CD4-positive, alpha-beta T cell treated with Interleukin-12 subunit alpha and Interleukin-12 subunit beta, for 1 hour (primary cell): ENCODE results near the gene NIPSNAP2.
"Not testable (repeated sequence)": the region's sequence is repeated elsewhere in the genome, so short reads cannot be mapped to it uniquely, and the experiment has no call there.

ENCODE experiments used
- DNase-seq: peaks from one replicate; pipeline ENCODE4 v3.0.0-alpha.2; 2020

Gene NIPSNAP2

GRCh38 chr7:55964261-55965099 lies at the start of gene NIPSNAP2:
Gene NIPSNAP2, plus strand, starts transcription at chr7:55964585. Its CDS starts 25 bp downstream, at chr7:55964610.
- DNase-seq, result peak; percentile 74

DNA sequence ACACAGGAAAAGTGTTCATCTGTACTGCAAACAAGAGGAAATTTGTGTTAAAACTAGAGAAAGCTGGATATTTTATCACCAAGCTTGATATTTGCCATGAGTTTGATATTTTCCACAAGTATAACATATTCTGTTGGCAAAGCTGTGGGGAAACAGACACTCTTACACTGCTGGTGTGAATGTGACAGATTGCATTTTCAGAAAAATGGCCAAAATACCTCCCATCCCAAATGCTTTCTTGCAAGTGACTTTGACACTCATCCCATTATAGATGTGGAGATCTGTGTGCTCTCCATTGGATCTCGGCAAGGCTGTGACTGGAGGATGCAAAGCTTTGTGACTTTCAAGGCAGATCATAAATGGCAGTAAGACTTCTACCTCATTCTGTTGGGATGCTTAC lies 46.6 kb upstream of the NIPSNAP2 start:
- no peak for DNase-seq

- no peak for DNase-seq
These were observed 36.2 kb upstream of the NIPSNAP2 start for GRCh38 chr7:55928006-55928767.

GRCh38 chr7:55931421-55932151 lies 32.8 kb upstream of the NIPSNAP2 start:
- no peak for DNase-seq

GRCh38 chr7:55939514-55940123 lies 24.8 kb upstream of the NIPSNAP2 start:
- DNase-seq, result no peak

- DNase-seq, result no peak
These were observed 17.8 kb upstream of the NIPSNAP2 start for GRCh38 chr7:55946545-55946944.

GRCh38 chr7:55951637-55952351 lies 12.6 kb upstream of the NIPSNAP2 start, which contains the start of gene MRPS17:
Gene MRPS17, plus strand, starts transcription at chr7:55951877. Its CDS starts 1,319 bp downstream, at chr7:55953196.
- peak; percentile 93 for DNase-seq

DNA sequence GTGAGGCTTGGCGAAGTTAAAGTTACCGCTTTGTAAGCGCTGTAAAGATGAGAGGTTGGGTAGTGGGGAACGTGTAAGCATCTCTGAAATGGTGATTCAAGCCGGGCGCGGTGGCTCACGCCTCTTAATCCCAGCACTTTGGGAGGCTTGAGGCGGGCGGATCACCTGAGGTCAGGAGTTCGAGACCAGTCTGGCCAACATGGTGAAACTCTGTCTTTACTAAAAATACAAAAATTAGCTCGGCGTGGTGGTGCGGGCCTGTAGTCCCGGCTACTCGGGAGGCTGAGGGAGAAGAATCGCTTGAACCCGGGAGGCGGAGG lies 12.1 kb upstream of the NIPSNAP2 start:
- not testable (repeated sequence) for DNase-seq

GRCh38 chr7:55953707-55954475 lies 10.5 kb upstream of the NIPSNAP2 start:
- no peak for DNase-seq

GRCh38 chr7:55957190-55957589 lies 7.2 kb upstream of the NIPSNAP2 start:
- no peak for DNase-seq

- DNase-seq, result no peak
These were observed 2.4 kb upstream of the NIPSNAP2 start for GRCh38 chr7:55962014-55962413.

DNA sequence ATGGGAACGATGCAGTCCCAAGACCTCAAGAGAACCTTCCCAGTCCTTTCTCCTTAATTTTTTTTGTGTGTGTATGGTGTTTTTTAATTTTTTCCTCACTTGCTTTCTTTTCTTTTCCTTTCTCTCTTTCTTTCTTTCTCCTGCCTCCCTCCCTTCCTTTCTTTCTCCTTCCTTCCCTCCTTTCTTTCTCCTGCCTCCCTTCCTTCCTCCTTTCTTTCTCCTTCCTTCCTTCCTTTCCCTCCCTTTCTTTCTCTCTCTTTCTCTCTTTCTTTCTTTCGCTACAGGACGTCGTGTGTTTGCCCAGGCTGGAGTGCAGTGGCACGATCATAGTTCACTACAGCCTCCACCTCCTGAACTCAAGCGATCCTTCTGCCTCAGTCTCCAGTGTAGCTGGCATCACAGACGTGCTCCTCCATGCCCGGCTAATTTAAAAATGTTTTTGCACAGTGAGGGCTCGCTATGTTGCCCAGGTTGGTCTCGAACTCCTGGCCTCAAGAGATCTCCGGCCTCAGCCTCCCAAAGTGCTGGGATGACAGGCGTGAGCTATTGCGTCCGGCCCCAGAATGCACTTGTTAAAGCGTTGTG lies 709 bp upstream of the NIPSNAP2 start:
- DNase-seq, result no peak

GRCh38 chr7:55965100-55965470 lies 700 bp downstream of the NIPSNAP2 start:
- DNase-seq, result no peak

- no peak for DNase-seq
These were observed 1.5 kb downstream of the NIPSNAP2 start for GRCh38 chr7:55965805-55966421.

DNA sequence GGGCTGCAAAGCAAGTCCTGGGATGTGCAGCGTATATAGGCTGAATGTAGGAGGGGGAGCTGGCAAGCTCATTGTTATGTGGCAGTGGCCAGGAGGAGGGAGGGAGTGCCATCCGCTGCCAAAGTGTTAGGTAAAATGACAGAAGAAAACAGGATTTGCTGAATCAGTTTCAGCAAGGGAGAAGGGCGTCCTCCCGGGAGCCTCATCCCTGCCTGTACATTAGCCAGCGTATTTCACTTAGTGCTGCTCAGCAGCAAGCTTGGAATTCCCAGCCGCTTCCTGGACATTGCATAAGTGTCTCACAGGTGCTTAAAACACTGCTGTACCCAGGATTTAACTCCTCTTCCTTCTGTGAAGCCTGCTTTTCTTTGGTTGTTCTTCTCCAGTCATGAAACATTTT lies 2.5 kb downstream of the NIPSNAP2 start:
- DNase-seq, result no peak

DNA sequence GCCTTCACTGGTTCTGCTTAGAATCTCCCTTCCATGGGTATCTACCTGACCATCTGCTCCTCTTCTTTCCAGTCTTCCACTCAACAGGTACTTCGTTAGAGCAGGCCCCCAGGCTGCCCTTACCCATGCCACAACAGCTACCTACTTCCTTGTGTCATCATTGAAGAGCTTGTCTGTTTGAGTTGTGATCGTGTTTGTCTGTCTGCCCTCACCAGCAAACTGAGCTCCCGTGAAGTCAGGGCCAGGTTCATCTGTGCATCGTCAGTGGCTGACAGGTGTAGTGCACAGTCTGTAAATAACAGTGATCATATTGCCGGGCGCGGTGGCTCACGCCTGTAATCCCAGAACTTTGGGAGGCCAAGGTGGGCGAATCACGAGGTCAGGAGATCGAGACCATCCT lies 5.0 kb downstream of the NIPSNAP2 start:
- DNase-seq, result no peak

DNA sequence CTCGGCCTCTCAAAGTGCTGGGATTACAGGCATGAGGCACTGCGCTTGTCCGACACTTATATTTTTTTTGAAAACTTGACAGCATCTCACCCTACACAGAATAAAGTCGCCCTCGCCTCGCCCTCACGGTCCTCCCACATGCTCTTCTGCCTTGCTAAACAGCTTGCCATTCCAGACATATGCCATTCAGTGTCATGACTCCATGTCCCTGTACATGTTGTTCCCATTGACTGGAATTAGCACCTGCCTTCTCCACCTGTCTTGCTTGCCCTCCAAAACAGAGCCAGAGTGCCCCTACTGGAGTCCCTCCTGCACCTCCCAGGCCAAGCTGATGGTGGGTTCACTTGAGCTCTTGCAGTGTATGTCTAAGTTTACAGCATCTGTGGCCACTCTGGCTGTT lies 6.2 kb downstream of the NIPSNAP2 start:
- no peak for DNase-seq

DNA sequence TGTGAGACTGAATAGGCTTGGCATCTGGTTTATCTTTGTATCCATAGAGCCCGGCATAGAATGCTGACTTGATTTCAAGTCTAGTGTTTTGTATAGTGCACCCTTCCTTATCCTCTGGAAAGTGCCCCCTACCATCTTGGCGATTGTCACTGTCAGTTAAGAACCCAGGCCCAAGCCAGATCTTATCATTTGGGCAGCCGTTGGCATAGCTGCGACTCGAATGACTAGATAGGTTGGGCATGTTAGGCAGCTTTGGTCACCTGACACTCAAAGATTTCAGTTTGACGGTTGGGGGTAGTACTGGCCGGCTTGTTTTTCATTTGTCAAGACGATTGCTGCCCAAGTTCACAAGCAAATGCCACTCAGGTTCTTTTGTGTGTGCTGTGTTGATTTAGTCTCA lies 6.6 kb downstream of the NIPSNAP2 start:
- no peak for DNase-seq

DNA sequence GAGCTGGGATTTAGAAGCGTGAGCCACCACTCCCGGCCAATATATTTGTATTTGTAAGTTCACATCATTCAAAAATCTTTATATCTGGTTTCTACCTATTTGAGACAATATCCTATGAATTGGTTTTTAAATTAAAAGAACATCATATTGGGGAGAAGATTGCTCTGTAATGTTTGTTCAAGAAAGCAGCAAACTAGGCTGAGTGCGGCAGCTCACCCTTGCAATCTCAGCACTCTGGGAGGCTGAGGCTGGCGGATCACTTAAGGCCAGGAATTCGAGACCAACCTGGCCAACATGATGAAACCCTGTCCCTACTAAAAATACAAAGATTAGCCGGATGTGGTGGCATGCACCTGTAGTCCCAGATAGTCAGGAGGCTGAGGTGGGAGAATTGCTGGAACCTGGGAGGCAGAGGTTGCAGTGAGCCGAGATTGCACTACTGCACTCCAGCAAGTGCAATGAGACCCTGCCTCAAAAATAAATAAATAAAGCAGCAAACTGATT lies 9.4 kb downstream of the NIPSNAP2 start:
- no peak for DNase-seq

DNA sequence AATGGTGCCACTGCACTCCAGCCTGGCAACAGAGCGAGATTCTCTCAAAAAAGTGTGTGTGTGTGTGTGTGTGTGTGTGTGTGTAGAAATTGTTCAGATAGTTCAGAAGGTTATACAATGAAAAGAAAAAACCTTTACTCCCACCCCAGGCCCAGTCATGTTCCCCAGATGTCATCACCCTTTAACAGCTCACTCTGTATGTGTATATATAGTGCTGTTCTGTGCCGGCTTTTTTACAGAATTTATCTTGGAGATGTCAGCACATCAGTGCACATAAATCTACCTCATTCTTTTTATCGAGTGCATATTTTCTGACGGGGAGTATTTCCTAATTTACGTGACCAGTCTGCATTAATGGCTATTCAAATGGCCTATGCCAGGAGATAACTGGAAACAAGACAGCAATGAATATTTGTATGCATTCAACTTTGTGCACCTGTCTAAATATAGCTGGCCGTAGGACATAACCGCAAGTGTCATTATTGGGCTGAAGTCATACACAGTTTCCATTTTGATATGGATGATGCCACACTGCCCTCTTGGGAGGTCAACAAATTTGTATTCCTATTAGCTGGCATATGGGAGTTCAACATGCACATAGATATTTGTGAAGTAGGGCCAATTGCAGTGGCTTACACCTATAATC lies 11.7 kb downstream of the NIPSNAP2 start:
- DNase-seq, result no peak
